Cerebellar nuclear complex (tissue), 1 donor: ENCODE results near the gene ZFAND3.

Experiments
- DNase-seq, 2 experiments: peaks; one replicate each; lab custom pipeline; 2025; lab: John Stamatoyannopoulos, UW

ZFAND3 gene

DNA sequence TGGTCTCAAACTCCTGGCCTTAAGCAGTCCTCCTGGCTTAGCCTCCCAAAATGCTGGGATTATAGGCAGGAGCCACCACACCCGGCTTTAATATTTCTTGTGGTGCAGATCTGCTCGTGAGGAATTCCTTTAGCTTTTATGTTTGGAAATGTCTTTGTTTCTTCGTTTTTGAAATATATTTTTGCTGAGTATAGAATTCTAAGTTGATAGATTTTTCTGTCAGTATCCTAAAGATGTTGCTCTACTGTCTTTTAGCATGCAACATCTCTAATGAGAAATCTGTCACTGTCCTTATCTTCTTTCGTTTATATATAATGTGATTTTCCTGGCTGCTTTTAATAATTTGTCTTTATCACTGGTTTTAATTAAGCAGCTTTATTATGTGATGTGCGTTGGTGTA, 75.1 kb downstream of the ZFAND3 start:
- DNase-seq = no peak

DNA sequence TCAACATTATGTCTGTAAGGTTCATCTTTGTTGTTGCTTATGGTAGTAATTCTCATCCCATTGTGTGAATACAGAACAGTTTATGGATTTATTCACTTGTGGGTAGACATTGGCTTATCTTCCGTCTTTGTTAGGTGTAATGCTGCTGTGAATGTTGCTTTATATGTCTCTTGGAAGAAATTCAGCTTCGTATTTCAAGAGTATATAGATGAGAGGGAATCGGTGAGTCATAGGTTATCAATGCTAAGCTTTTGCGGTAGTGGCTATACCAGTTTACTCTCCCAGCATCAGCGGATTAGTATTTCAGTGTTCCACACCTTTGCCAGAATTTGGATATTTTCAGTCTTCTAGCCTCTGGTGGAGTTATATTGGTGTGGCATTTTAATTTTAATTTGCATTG, 77.8 kb downstream of the ZFAND3 start:
- DNase-seq = no peak

DNA sequence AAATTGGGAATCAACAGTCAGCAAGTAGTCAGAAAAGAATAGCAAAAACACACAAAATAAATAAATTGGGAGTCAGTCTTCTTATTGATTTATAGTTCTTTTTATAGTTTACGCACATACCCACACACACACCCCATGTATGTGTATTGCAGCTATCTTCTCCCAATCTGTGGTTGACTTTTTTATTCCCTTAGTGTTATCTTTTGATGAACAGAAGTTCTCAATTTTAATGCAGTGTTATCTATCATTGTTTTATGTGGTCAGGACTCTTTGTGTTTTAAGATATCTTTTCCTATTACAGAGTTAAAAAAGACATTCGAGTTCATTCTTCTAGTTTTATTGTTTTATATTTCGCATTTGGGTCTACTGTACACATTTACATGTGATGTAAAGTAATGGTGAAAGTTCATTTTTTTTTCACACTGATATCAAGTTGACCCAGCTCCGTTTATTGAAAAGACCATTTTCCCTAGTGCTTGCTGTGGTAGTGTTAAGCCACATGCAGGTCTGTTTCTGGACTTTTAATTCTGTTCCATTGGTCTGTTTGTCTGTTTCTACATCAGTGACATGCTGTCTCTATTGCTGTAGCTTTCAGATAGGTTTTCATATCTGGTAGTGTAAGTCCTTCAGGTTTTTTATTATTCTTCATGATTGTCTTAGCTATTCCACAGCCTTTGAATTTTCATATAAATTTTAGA, 78.4 kb downstream of the ZFAND3 start:
- DNase-seq = no peak

DNA sequence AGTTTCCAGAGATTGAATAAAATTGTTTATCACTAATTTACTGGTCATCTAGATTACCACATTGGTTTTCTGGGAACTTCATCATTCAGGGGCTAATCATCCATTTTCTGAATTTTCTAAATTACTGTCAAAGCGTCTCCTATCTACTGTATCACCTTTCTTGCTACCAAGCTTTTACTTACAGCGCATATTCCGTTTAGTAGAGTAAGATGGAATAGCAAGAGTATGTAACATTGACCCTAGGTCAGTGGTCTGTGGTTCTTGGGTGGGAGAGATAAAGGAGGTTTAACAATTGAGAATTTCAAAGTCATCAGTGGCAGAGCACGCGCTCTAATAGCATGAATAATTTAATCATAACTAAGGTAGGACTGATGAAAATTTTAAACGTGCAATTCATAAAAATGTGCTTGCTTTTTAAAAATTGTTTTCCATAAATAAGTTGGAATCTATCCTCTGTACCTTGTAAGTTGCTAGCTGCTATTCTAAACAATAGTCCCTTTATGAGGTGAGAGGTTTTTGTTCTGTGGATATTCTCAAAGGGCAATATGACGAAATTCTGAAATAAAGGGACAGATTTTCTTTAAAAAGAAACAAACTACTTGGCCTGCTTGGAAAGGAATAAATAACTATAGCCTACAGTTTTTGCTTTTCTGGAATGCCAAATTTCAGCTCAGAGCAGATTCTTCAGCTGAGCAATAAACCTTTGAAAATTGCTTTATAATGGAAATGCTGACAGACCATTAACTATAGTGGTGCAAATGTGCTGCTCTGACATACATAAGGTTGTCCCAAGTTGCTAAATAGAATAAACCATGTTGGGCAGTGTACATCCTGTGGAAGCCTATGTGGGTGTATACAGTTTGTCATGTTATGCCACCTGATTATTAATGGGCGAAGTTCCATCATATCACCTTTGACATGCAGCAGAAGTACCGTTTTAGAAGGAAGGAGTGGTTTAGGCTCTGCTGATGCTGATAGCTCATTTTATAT, 84.1 kb downstream of the ZFAND3 start:
- no peak for DNase-seq

DNA sequence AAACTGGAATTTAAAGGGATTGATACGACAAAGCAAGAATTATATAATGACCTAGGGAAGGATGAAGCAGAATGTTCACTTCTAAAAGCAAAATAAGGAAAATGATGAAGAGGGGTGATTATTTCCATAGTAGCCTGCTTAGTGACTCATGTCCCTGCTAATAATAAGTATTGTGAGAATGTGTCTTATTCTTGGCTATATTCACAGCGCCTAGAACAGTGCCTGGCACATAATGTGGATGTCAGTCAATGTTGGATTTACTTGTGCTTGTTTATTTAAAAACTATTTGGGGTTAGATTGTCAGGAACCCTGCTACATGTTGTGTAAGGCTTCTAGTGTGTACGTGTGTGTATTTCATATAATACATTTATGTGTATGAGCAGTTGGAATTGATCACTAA, 85.1 kb downstream of the ZFAND3 start:
- DNase-seq = no peak

DNA sequence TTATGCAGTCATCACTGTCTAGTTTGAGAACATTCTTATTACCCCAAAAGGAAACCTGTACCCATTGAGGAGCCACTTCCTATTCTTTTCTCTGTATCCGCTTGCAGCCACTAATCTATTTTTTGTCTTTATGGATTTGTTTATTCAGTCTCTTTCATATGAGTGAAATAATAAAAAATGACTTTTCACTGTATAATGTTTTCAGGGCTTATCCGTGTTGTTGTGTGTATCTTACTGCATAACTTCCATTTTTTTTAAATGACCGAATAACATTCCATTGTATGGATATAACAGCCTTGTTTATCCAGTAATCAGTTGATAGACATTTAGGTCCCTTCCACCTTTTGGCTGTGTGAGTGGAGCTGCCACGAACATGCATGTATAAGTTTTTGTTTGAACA, 86.6 kb downstream of the ZFAND3 start:
- no peak for DNase-seq

DNA sequence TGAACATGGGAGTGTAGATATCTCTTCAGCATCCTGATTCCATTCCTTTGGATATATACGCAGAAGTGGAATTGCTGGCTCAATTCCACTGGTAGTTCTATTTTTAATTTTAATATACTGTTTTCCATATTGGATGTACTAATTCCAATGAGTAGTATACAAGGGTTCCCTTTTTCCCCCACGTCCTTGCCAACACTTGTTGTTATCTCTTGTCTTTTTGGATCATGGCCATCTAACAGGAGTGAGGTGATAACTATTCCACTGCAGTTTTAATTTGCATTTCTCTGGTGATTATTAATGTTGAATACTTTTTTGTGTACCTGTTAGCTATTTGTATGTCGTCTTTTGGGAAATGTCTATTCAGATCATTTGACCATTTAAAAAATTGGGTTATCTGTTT, 91.5 kb downstream of the ZFAND3 start:
- DNase-seq = no peak

DNA sequence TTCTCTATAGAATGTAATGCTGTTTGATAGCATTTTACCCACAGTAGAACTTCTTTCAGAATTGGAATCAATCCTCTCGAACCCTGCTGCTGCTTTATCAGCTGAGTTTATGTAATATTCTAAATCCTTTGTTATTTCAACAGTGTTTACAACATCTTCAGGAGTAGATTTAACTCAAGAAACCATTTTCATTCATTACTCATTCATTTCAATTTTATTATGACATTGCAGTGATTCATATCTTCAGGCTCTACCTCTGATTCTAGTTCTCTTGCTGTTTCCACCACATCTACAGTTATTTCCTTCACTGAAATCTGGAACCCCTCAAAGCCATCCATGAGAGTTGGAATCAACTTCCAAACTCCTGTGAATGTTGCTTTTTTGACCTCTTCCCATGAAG, 93.7 kb downstream of the ZFAND3 start:
- no peak for DNase-seq

DNA sequence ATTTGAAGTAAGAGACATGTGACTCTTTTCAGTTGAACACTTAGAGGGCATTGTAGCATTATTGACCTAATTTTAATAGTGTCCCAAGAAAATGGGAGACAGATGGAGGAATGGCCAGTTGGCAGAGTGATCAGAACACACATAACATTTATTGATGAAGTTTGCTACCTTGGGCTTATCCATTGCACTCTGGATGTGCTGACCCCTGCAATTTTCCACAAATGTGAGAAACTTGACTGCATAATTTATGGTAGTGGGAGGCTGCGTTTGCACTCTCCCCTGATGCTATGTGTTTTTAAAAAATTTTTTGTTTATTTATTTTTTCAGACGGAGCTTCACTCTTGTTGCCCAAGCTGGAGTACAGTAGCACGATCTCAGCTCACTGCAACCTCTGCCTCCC, 95.9 kb downstream of the ZFAND3 start:
- no peak for DNase-seq

DNA sequence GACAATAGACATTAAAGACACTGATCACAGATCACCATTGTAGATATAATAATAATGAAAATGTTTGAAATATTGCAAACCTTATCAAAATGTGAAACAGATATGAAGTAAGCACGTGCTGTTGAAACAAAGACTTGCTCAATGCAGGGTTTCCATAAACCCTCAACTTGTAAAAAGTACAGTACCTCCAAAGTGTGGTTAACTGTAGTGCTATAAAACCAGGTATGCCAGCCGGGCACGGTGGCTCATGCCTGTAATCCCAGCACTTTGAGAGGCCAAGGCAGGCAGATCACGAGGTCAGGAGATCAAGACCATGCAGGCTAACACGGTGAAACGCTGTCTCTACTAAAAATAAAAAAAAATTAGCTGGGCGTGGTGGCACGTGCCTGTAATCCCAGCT, 96.6 kb downstream of the ZFAND3 start:
- no peak for DNase-seq

DNA sequence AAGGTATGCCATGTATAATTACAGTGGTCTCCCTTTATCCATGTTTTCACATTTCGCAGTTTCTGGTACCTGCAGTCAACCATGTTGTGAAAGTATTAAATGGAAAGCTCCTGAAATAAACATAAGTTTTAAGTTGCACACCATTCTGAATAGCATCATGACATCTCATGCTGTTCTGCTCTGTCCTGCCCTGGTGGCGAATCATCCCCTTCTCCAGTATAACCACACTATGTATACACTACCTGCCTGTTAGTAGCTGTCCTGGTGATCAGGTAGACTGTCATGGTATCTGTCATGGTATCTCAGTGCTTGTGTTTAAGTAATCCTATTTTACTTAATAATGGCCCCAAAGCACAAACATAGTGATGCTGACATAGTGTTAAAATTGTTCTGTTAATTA, 97.1 kb downstream of the ZFAND3 start:
- DNase-seq = no peak

DNA sequence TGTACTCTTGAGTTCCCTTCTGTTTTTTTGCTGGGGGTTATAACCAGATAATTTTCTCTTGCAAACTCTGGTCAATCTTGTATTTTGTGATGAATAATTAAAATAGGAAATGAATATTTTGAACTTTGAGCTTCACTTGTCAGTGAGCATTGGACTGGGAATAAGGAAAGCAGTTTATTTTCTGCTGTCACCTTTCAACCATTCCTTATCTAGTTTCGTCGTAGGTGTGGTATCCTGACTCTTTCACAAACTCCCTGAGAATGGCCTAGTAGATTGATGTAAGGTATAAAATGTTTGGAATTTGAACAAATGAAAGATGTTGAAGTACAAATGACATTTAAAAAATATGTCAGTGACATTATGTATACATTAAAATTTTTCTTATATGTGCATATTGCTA, 98.0 kb downstream of the ZFAND3 start:
- DNase-seq = no peak

DNA sequence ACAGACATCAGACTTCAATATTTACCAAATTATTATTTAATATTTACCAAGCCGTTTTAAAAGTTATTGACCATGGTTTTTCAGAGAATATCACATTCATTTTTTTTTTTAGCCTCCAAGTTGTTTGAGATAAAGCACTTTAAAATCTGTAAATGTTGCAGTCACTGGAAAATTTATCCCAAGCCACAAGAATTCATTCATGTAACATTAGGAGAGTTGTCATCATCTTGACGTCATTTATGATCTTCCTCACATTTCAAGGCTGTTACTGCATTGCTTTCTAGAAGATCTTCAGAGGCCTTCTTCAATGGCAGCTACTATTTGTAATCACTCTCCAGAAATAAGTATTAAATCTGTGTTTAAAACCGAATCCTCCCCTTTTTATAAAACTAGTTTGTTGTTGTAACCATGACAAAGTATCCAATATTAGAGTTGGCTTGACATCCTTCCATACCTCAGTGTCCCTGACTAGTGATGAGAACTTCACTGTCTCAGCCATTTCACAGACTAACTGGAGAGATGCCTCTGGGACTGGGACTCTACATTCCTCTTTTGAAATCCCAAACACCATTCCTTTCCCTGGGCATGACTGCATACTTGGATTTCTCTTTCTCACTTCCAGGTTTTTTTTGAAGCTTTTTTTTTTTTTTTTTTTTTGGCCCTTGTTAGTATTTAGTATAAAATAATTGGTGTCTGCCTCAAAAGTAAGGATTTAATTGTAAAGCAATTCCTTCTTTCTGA, 100.1 kb downstream of the ZFAND3 start:
- DNase-seq = no peak

DNA sequence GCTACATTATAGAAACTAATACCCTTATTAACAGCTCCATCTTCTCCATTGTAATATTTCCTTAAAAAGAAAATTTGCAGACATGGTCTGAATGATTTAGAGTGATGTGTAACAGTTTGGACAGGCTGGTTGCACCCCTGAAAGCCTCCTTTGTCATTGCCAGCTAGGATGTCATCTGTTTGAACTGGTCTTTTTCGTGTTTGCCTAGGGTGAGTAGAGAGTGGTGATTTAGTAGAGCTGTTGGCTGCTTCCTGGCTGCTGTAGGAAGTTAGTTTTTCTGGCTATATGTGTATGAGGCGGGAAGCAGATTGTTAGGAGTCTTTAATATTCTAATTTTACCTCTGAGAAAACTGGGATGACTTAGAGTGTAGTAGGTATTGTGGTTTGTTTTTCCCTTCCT, 101.1 kb downstream of the ZFAND3 start:
- DNase-seq = no peak

DNA sequence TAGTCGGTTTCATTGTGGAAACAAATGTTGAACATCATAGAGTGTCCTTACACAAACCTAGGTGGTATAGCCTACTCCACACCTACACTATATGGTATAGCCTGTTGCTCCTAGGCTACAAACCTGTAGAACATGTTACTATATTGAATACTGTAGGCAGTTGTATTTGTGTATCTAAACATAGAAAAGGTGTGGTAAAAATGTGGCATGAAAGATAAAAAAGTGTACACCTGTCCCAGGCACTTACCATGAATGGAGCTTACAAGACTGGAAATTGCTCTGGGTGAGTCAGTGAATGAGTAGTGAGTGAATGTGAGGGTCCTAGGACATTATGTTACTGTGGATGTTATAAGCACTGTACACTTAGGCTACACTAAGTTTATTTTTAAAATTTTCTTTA, 103.0 kb downstream of the ZFAND3 start:
- no peak for DNase-seq

DNA sequence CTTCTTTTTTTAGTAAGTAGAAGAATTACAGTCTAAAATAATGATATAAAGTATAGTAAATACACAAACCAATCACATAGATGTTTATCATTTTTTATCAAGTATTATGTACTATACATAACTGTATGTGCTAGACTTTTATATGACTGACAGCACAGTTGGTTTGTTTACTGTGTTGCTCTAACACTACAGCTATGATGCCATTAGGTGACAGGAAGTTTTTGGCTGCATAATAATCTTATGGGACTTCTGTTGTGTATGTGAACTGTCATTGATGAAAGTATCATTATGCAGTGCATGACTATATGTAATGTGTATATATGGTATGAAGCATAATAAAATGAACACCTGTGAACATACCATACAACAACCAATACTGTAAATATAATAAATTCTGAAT, 104.0 kb downstream of the ZFAND3 start:
- no peak for DNase-seq

DNA sequence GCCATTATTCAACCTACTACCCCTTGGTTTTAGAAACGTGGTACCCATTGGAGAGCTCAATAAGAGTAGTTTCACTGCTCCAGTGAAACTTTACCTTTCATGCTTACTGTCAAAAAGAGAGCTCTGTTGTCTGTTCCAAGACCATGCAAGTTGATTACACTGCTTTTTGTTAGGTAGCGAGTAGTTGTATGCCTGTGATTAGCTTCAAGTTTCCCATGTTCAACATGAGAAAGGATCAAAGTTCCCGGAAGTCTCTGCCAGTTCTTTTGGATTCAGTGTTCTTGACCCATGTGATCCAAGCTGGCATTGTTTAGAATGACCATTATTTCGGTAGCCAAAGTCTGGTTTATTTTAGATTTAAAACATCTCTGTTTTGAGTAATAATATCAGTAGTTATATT, 107.1 kb downstream of the ZFAND3 start:
- no peak for DNase-seq

DNA sequence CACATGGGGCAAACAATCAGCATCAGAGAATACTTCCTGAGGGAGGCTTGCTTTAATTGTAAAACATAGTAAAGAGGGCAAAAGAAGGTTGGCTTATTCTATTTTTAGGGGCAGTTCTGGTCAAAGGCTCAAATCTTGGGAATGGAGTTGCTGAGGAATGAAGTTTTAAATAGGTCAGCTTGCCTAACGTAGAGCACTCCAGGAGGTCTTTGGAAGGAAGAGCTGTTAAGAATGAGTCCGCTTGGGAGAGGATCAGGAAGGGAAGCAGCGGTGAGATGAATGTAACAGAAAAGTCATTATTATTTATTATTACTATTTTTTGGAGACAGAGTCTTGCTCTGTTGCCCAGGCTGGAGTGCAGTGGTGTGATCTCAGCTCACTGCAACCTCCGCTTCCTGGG, 108.7 kb downstream of the ZFAND3 start:
- no peak for DNase-seq

DNA sequence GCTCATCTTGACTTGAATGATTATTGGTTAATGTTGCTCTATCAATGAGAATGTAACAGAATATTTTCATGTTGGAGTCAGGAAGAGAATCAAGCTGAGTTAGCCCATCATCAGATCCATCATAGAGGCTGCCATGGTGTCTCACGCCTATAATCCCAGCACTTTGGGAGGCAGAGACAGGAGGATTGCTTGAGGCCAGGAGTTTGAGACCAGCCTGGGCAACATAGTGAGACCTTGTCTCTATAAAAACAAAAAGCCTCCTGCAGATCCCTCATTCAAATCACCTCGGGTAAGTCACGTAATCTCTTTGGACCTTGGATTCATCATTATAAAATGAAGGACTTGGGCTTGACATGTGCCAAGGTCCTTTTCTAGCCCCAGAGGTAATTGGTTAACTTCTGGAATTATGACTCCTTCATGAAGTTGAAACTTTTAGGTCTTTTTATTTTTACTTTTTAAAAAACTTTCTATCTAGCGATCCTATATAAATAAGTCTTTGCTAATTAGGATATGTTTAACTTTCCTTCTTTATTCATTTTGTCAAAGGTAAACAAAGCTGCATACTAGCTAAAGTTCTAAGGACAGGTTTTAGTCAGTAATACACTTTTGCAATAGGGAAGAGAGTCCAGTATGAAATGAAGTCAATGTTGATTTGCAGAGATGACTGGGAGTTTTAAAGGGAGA, 110.9 kb downstream of the ZFAND3 start:
- DNase-seq = no peak

DNA sequence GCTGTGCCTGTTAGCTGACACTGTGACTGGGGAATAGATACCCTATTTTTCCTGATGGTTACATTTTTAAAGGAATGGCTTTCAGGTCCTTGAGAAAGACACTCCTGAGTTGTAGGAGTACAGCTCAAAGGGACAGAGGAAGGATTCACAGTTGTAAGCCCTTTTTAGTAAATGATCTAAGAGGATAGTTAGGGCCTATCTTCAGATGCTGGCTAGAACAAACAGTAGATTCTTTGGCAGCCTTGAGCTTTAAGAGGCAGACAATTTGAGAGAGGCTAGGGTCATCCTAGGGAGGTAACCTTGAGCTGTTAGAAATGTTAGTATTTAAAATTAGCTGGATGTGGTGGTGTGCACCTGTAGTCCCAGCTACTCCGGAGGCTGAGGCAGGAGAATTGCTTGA, 111.5 kb downstream of the ZFAND3 start:
- no peak for DNase-seq

DNA sequence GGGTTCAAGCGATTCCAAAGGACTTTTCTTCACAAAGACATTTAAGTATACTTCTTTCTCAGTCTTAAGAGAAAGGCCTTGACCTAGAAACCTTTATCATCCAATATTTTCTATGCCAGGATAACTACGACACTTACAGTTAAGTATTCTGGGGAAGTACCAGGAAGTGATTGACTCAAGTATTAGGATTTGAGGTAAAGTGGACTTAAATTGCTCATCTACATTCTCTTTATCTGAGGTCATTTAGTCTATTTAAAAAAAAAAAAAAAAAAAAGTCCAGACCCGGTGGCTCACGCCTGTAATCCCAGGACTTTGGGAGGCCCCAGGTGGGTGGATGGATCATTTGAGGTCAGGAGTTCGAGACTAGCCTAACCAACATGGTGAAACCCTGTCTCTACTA, 114.7 kb downstream of the ZFAND3 start:
- no peak for DNase-seq

DNA sequence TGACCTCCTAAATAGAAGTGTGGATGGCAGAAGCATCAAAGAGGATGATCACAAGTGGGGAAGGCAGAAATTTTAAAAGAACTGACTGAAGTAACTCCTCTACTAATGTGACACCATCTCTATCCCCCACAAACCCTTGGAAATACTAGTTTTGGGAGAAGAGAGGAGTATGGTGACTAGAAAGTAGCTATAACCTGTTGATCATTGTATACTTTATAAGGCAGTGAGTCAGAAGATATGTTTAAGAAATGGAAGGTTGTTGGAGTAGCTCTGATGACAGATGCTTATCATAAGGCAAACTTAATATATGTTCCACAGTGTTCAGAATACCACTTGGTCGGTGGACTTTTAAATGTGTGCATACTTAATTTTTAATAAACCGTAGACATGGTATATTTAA, 116.6 kb downstream of the ZFAND3 start:
- DNase-seq = no peak
